Nephron progenitor cell (in vitro differentiated cells): ENCODE results near the gene SLIT1.

Source experiments
- DNase-seq: peaks from one replicate; pipeline ENCODE4 v3.0.0; 2021
- H3K27ac Mint-ChIP-seq: 2 replicates; pipeline ENCODE4 v1.8.0; 2021; ENCODE audit warnings: mild to moderate bottlenecking, moderate library complexity, mixed read lengths
- H3K27me3 Mint-ChIP-seq: 2 replicates; pipeline ENCODE4 v1.8.0; 2021; ENCODE audit warnings: mild to moderate bottlenecking, low read depth, mixed read lengths; ENCODE audit not compliant: poor library complexity
- H3K36me3 Mint-ChIP-seq: 2 replicates; pipeline ENCODE4 v1.8.0; 2021; ENCODE audit warnings: low read depth, mixed read lengths
- H3K4me1 Mint-ChIP-seq: 2 replicates; pipeline ENCODE4 v1.8.0; 2021; ENCODE audit warnings: mixed read lengths
- H3K4me3 Mint-ChIP-seq: 2 replicates; pipeline ENCODE4 v1.8.0; 2021; ENCODE audit warnings: mild to moderate bottlenecking, moderate library complexity, mixed read lengths
- H3K9me3 Mint-ChIP-seq: 2 replicates; pipeline ENCODE4 v1.8.0; 2021; ENCODE audit warnings: mild to moderate bottlenecking, moderate library complexity, mixed read lengths
- TF ChIP-seq, protein P1 (sequence below): fragments of 200-600 bp; sonication (generic); IDR thresholded peaks from 2 replicates; pipeline ENCODE4 v1.5.0; 2021; ENCODE audit warnings: antibody characterized with exemption

The SLIT1 gene

DNA sequence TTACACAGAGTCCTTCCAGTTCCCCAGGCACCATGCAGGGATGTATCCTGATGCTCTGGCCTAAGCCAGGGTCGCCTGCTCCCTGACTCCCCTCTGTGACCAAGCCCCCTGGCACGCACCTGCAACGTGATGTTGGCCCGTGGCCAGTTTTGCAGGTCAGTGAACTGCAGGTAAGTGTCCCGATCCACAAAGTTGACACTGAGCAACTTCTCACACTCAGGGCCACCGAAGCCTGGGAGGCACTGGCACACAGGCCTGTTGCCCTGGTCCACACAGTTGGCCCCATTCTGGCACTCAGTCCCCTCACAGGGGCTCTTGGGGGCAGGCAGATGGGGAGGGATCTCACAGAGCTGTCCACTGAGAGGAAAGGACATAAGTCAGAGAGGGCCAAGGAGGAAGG, 179.4 kb downstream of the SLIT1 start:
- Mint-ChIP-seq H3K9me3 (peaks cover 28% of the 10 kb centered on the region), H3K36me3 (peaks cover 22% of the 10 kb centered on the region), H3K27me3 (peaks cover 10% of the 10 kb centered on the region), H3K4me1 (no peaks in the 10 kb centered on the region), H3K27ac (no peak overlapping the region), H3K4me3 (no peak overlapping the region)
- TF ChIP-seq, protein P1, sequence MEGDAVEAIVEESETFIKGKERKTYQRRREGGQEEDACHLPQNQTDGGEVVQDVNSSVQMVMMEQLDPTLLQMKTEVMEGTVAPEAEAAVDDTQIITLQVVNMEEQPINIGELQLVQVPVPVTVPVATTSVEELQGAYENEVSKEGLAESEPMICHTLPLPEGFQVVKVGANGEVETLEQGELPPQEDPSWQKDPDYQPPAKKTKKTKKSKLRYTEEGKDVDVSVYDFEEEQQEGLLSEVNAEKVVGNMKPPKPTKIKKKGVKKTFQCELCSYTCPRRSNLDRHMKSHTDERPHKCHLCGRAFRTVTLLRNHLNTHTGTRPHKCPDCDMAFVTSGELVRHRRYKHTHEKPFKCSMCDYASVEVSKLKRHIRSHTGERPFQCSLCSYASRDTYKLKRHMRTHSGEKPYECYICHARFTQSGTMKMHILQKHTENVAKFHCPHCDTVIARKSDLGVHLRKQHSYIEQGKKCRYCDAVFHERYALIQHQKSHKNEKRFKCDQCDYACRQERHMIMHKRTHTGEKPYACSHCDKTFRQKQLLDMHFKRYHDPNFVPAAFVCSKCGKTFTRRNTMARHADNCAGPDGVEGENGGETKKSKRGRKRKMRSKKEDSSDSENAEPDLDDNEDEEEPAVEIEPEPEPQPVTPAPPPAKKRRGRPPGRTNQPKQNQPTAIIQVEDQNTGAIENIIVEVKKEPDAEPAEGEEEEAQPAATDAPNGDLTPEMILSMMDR: no peak
- DNase-seq: no peak

DNA sequence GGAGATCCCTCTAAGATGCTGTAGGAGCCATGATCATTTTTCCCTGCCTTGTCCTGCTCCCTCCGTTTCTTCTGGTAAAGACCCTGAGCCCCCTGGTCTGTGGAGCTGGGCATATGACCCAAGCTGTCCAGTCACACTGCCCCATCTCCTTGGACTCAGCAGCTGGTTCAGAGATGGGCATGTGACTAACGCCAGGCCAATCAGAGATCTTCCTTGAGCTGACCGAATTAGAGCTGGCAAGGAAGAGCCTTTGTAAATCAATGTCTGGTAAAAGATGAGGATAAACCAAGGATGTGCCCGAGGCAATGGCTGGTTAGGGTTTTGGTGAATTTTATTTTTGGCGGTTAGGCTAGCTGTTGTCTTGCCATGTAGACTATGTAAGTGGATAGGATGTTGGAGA, 180.4 kb downstream of the SLIT1 start:
- Mint-ChIP-seq H3K27me3 (peaks cover 4% of the 10 kb centered on the region), H3K27ac (no peak overlapping the region), H3K9me3 (peaks cover 28% of the 10 kb centered on the region), H3K4me1 (no peaks in the 10 kb centered on the region), H3K36me3 (peaks cover 22% of the 10 kb centered on the region), H3K4me3 (no peak overlapping the region)
- TF ChIP-seq, protein P1: no peak
- DNase-seq: no peak

DNA sequence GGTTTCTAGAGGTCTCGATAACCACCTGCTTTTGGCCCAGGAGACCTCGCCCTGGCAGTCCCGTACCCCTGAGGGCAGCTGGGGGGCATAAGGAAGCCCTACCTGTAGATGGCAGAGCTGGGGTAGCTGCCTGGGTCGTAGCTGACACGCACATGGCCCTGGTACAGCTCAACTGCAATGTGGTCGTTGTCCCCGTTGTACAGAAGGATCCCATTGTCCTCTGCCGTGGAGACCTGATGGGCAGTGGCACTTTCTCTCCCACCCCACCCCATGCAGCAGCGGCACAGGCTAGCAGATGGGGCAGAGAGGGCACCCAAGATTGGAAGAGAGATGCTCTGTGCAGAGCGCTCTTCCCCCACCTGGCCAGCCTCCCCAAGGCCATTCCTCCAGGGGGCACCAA, 181.2 kb downstream of the SLIT1 start:
- H3K4me1 Mint-ChIP-seq: no peaks in the 10 kb centered on the region
- no peak overlapping the region for H3K27ac Mint-ChIP-seq
- peaks cover 15% of the 10 kb centered on the region for H3K36me3 Mint-ChIP-seq
- DNase-seq: no peak
- no peak overlapping the region for H3K4me3 Mint-ChIP-seq
- peaks cover 25% of the 10 kb centered on the region for H3K9me3 Mint-ChIP-seq
- H3K27me3 Mint-ChIP-seq: peaks cover 4% of the 10 kb centered on the region
- TF ChIP-seq, protein P1: no peak

DNA sequence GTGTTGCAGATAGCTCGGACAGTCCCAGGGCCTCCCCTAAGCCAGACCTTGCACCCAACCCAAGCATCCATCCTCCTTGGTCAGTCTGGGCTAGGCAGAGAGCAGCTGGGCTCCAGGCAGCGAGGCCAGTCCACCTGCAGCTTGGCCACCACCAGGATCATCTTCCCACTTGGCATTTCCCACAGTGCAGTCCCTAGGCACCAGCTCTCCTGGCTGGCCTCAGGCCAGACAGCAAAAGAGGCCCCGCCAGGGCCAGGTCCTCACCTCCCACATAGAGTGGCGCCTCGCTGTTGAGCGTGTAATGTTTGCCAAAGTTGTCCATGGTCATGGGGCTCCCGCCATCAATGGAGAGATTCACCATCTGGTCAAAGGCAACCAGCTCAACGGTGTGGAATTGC, 182.0 kb downstream of the SLIT1 start:
- TF ChIP-seq, protein P1: no peak
- no peak overlapping the region for H3K4me3 Mint-ChIP-seq
- no peaks in the 10 kb centered on the region for H3K4me1 Mint-ChIP-seq
- peaks cover 15% of the 10 kb centered on the region for H3K36me3 Mint-ChIP-seq
- DNase-seq: no peak
- H3K27me3 Mint-ChIP-seq: peaks cover 4% of the 10 kb centered on the region
- H3K27ac Mint-ChIP-seq: no peak overlapping the region
- H3K9me3 Mint-ChIP-seq: peaks cover 18% of the 10 kb centered on the region

DNA sequence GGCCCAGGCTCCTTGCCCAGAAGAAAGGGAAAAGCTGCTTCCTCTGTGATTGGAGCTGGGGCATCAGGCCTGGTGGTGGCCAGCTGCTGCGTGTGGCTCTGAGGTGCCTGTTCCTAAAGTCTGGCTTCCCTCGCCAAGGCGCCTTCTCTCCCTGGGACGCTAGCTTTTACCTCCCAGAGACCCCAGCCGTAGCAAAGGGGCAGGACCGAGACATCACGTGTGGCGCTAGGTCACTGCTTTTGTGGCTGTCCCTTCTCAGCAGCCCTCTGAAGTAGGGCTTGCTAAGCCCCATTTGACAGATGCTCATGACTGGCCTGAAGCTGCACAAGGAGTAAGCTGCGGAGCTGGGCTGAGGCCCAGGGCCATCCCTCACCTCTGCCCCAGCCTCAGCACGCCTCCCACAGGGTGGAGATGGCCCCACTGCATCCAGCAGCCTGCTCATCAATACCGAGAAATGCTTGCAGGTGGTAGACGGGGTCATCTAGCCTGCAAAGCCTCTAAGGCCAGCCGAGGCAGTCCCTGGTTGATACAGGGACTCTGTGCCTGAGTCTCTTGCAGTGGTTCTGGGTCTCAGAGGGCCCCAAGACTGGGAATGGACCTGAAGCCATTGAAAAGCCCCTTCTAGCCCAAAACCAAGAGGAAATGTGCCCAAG, 182.5 kb downstream of the SLIT1 start:
- DNase-seq: no peak
- Mint-ChIP-seq H3K4me1 (no peaks in the 10 kb centered on the region), H3K27me3 (peaks cover 4% of the 10 kb centered on the region), H3K9me3 (peaks cover 18% of the 10 kb centered on the region), H3K4me3 (no peak overlapping the region), H3K36me3 (peaks cover 15% of the 10 kb centered on the region), H3K27ac (no peak overlapping the region)
- TF ChIP-seq, protein P1: no peak

DNA sequence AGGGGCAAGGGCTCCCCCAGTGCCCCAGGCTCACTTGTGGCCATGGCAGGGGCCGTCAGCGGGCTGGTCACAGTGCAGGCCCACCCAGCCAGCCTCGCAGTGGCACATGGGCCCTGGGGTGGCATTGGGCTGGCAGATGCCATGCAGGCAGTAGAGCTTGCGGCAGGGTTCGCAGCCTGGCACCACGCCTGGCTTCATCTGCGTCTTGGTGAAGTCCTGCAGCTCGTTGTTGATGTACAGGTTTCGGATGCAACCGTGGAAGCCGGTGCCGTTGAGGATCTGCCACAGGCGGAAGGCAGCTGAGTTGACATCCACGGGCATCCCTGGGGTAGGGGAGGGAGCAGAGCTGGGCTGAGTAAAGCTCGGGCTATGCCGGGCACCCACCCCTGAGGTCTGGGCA, 183.1 kb downstream of the SLIT1 start:
- Mint-ChIP-seq H3K4me1 (no peaks in the 10 kb centered on the region), H3K4me3 (no peak overlapping the region), H3K9me3 (peaks cover 14% of the 10 kb centered on the region), H3K36me3 (peaks cover 13% of the 10 kb centered on the region), H3K27ac (no peak overlapping the region), H3K27me3 (peaks cover 2% of the 10 kb centered on the region)
- DNase-seq: no peak
- TF ChIP-seq, protein P1: no peak
